Measurements from ENCODE around the gene NPEPL1.

Gene NPEPL1

GRCh38 chr20:58702859-58703648 lies 10.5 kb downstream of the NPEPL1 start:
- no peak for DNase-seq

GRCh38 chr20:58703765-58704371 lies 11.3 kb downstream of the NPEPL1 start:
- no peak for DNase-seq

GRCh38 chr20:58705208-58705926 lies 12.8 kb downstream of the NPEPL1 start:
- DNase-seq: no peak

- DNase-seq: no peak
These were observed 13.7 kb downstream of the NPEPL1 start for GRCh38 chr20:58706150-58706892.

- DNase-seq: no peak
These were observed 14.5 kb downstream of the NPEPL1 start for GRCh38 chr20:58706975-58707681.

GRCh38 chr20:58707770-58708169 lies 15.2 kb downstream of the NPEPL1 start:
- DNase-seq: no peak

- DNase-seq: no peak
These were observed 15.8 kb downstream of the NPEPL1 start for GRCh38 chr20:58708246-58708931.

- DNase-seq: no peak
These were observed 16.6 kb downstream of the NPEPL1 start for GRCh38 chr20:58709013-58709702.

- no peak for DNase-seq
These were observed 17.1 kb downstream of the NPEPL1 start for GRCh38 chr20:58709703-58710039.

- no peak for DNase-seq
These were observed 18.1 kb downstream of the NPEPL1 start for GRCh38 chr20:58710481-58711265.

- DNase-seq: no peak
These were observed 18.9 kb downstream of the NPEPL1 start for GRCh38 chr20:58711266-58712051.

- DNase-seq: no peak
These were observed 19.7 kb downstream of the NPEPL1 start for GRCh38 chr20:58712151-58712791.

GRCh38 chr20:58712806-58713731 lies 20.5 kb downstream of the NPEPL1 start:
- no peak for DNase-seq

- no peak for DNase-seq
These were observed 21.3 kb downstream of the NPEPL1 start for GRCh38 chr20:58713801-58714339.

GRCh38 chr20:58714340-58714922 lies 21.8 kb downstream of the NPEPL1 start:
- DNase-seq: no peak

GRCh38 chr20:58714923-58715351 lies 22.3 kb downstream of the NPEPL1 start:
- no peak for DNase-seq

GRCh38 chr20:58715391-58715800 lies 22.8 kb downstream of the NPEPL1 start:
- DNase-seq: no peak

Measured in activated CD4-positive, alpha-beta T cell treated with anti-CD3 and anti-CD28 coated beads, Interleukin-10, Interleukin-2, amounts not matched to agents 100 ng/mL and 50 ng/mL, durations not matched to agents 16 hours and 8 hours (primary cell).